GM19463 (cell line): ENCODE results near the gene SLC6A17.

Experiments used
- ATAC-seq: cut with Tn5 transposase; IDR thresholded peaks from one replicate; pipeline ENCODE4 v1.9.1; 2021; ENCODE audit warnings: mild to moderate bottlenecking, moderate library complexity; ENCODE audit not compliant: unreplicated experiment

The SLC6A17 gene

GRCh38 chr1:110150330-110151174, at the start of gene SLC6A17:
Gene SLC6A17 (plus strand): TSS chr1:110150494. CDS start chr1:110166930, 16,436 bp downstream.
- no peak for ATAC-seq

DNA sequence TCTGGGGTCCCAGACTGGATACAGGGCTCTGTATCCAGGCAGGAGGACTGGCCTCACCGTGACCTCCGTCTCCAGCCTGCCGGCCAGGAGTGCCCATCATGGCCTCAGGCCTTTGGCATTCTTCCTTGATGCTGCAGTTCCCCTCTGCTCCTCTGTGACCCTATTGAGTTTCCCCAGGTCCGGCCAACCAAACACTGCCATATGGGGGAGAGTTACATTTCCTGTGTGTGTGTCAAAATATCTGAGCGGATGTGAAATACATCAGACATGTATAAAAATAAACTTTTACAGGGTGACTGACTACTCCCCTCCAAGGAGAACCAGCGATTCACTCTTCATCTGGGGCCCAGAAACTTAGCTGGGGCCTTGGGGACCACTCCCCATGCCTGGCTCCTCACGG, 48.2 kb upstream of the SLC6A17 start:
- no peak for ATAC-seq

DNA sequence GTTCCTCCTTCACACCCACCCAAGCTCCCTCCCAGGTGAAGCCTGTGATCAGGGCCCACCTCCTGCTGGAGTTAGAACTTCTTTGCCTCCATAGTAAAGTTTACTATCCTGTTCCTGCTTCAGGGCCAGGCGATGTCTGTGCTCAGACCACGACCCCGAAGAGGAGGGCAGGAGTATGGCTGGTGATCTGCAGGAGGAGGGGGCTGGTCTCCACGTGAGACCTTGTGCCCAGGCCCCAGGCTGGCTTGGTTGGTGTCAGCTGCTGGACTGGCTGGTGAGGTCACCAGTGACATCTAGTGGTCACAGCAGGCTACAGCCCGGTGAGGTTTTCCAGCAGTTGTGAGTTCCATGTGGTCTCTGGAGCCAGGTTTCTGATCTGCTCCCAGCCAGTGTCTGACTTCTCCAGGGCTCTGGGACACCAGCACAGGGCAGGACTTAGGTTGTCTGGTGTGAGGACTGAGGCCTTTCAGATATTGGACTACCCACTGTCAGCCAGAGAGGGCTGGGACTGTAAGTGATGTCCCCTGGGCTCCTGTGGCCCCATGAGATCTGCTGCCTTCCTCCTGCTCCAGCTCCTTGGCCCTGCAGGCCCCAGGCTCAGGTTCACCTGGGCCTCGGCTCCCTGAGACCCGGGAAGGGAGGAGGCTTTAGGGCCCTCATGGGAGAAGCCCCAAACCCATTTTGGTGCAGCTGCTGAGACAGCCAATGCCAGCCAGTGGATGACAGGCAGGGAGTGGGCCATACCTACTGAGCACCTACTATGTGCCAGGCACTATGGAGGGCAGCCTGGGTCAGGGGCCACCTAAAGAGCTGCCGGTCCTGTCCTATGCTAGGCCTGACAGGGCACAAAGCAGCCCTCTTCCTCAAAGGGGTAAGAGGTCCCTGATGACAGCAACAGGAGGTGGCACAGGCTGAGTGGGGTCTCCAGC, 44.0 kb upstream of the SLC6A17 start:
- no peak for ATAC-seq

DNA sequence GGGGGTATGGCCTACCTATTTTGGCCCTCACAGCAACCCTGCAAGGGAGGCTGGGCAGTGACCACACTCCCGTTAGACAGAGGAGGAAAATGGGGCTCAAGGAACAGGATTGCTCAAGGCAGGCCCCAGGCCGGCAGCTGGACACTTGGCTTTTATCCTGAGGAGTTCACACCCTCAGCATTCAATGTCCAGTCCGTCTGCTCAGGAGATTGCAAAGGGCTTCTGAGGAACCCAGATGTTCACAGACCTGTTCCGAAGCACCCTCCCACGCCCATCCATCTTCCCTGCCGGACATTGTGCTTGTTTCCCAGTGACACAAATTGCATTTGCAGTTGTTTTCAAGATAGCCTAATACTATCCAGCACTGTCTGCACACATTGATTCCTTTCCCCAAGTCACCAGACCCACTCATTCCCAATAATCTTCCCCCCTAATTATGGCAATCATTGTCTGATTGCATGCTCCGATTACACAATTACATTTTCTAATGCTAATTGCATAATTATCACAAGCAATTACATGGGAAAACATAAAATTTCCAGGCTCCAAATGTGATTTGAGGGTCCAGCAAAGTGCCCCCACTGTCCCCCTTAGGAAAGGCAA, 42.3 kb upstream of the SLC6A17 start:
- no peak for ATAC-seq

DNA sequence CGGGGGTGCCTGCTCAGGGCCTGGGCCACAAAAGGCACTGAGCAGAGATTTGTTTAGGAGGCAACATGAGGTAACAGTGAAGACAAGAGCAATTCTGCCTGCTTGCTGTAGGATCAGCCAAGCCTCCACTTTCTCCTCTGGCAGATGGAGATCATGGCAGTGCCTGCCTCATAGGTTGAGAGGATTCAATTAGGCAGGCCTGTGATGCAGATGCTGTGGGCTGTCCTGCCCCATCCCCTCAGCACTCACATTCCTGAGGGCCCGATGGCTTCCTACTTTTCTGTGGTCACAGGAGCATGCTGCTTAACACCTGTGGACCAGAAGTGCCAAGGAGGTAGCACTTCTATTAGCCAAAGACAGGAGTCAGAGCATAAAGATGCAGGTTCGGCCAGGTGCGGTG, 39.2 kb upstream of the SLC6A17 start:
- no peak for ATAC-seq

DNA sequence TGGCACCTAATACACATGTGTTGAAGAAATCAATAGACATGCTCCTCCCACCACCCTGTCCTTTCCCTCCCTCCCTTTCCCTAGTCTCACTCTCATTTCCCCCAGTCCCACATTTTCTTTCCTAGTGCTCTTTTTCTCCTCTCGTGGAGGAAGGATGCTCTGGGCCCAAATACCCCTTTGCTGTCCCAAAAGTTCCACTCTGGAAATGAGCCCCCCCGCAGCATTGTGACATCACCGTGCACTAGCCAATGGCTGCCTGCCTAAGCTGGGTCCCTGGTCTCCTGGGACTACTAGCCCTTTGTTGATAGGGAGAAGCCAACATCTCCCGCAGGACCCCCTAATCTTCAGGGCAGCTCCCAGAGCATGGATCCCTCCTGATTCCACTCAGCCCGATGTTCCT, 38.2 kb upstream of the SLC6A17 start, which contains the start of gene UBL4B:
Gene UBL4B (plus strand): TSS at position 301 of the 400 bp plus-strand sequence. CDS start 92 bp downstream, at position 393.
- ATAC-seq: no peak

GRCh38 chr1:110112656-110113055, 37.6 kb upstream of the SLC6A17 start:
- ATAC-seq: no peak

DNA sequence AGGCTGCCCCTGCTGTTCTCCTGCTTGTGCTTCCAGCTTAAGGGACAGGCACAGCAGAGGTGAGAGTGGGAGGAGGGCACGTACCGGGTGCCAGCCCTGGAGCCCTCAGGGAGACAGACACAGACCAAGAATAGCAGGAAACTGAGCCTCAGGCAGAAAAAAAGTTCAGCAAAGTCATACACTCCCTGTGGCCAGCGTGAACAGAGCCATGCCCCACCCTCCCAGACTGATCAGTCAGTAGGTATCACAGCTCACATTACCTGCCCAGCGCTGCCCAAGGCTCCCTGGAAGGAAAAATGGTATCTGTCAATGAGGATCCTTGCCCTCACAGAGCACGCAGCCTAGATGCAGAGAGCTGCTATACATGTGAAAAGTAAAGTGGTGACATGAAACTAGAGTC, 36.7 kb upstream of the SLC6A17 start:
- ATAC-seq: no peak

GRCh38 chr1:110114173-110114572, 36.1 kb upstream of the SLC6A17 start:
- no peak for ATAC-seq

DNA sequence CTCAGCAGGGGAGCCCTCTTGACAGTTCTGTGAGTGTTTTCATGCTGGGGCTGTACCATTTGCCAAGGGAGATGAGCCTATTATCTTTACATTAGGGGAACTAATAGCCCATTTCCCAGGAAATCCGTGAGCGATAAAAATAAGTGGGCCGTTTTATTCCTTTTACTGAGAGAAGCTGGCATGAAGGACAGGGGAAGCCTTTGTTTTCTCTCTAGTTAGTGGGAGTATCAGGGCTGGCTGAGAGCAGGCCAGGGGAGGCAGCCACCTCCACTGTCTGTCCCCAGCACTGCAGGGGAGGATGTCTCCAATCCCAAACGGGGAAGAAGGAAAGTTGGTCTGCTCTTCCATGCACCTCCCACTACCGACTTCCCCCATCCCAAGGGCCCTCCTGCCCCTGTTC, 35.5 kb upstream of the SLC6A17 start:
- no peak for ATAC-seq

- ATAC-seq: no peak
Measured at GRCh38 chr1:110118636-110119396, 31.5 kb upstream of the SLC6A17 start.

DNA sequence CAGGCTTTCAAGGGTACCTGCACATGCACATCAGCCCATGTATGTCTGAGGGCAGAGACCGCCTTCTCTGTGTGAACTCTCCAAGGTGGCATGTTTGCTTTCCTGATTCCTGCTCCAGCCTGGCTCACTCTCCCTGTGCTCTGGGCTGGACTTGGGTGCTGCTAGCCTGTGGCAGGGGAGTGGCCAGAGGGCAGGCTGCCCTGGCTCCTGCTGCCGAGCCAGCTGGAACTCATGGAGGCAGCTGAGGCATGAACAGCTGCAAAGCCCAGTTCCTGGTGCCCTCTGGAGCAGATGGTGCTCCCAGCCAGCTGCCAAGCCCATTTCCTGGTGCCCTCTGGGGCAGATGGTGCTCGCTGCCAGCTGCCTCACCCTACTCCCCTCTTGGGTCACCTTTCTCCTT, 30.5 kb upstream of the SLC6A17 start:
- ATAC-seq: no peak

- no peak for ATAC-seq
Measured at GRCh38 chr1:110120960-110121561, 29.2 kb upstream of the SLC6A17 start.

DNA sequence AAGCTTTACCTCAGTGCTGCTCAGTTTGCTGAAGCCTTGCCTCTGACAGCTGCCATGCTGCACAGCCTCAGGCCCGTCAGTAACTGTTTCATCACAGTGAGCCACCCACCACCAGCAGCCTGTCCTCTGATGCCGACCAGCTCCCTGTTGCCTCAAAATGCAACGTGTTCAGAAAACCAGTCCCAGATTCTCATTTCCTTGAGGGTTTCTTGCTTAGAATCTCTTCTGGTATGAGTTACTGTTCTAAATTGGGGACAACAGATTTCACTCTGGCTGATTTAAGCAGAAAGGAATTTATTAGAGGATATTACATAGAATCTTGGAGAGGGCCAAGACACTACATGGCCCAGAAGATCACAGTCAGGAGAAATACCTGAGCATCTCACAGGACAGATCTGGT, 27.1 kb upstream of the SLC6A17 start:
- ATAC-seq: no peak

- ATAC-seq: no peak
Measured at GRCh38 chr1:110125810-110126209, 24.5 kb upstream of the SLC6A17 start.

- no peak for ATAC-seq
Measured at GRCh38 chr1:110130113-110130591, 20.1 kb upstream of the SLC6A17 start.

DNA sequence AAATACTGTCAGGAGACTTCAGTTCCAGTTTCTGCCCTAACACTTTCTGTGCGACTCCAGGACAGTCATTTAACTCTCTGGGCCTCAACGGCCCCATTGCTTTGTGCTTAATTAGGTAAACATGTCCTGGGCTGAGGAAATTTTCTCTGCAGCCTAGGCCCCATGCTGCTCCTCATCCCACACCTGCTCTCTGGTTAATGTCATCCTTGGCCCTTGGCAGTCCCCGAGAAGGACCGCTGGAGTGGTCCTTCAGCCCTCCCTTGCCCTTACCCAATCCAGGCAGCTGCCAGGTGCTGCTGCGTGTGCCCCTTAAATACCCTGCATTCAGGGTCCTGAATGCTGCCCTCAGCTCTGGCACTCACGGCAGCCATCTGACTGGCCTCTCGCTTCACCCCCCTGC, 19.3 kb upstream of the SLC6A17 start:
- no peak for ATAC-seq

DNA sequence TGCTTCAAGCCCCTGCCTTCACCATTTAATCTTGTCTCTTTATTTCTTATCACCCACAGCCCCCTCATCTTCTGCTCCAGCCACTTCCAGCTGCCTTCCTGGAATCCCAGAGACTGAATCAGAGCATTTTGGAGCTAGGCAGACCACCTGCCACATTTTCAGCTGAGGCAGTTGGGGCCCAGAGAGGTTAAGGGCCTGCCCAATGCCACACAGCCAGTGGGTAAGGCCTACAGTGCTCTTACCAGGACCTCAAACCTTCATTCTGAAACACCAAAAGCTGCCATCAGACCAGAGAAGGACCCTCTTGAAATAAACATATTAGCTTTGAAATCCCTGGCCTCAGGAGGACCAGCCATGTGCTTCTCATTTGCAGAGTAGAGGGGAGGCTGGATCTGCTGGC, 17.6 kb upstream of the SLC6A17 start:
- no peak for ATAC-seq

GRCh38 chr1:110133436-110133835, 16.9 kb upstream of the SLC6A17 start:
- no peak for ATAC-seq

DNA sequence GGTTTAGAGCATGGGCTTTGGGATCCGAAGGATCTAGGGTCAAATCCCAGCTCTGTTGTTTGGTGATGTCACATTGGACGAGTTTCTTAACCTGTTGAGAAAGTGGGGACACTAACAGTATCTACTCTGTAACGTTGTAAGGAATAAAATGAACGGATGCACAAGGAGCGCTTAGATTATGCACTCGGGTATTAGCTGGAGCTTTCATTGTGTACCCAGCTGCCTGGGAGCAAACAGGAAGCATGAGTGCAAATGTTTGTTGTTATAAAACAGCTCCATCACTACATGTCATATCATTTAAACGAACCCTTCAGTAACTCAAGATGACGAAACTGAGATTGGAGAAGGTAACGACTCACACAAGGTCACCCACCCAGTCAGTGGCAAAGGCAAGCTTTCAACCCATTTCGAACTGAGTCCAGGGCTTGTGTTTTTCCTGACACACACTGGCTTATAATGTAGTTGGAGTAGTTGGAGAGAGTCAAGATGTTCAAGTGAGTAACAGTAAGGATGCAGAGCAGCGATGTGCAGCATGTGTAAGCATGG, 16.2 kb upstream of the SLC6A17 start:
- ATAC-seq: no peak
